Endothelial cell of umbilical vein (primary cell): Measurements from ENCODE around the gene AGRN. TPM values are rescaled to one million over a fixed set of nuclear protein-coding genes. Genes with fewer than 3 reads are reported as not detected.

ENCODE experiments used
- BruUV-seq: library from RNA; stranded (reverse); fragments of 400-500 nt; replicated peaks from 2 replicates; lab custom pipeline; 2021; lab: Mats Ljungman, UMichigan
- CTCF ChIA-PET: fragments of 300-600, 350-600 bp; sonication (Branson Sonifier 250); formaldehyde crosslinking; loops from one replicate; lab custom pipeline; 2021; ENCODE audit warnings: antibody characterized with exemption, inconsistent platforms; lab: Charles Lee
- POLR2A ChIA-PET: fragments of 300-600, 350-600 bp; sonication (Branson Sonifier 250); formaldehyde crosslinking; loops from one replicate; lab custom pipeline; 2021; ENCODE audit warnings: antibody characterized with exemption, inconsistent platforms; lab: Charles Lee
- DNase-seq: peaks from one replicate; pipeline ENCODE4 v3.0.0-alpha.2; 2011; ENCODE audit warnings: low read depth, low spot score
- FAIRE-seq: peaks from 2 replicates; lab custom pipeline; 2011; peaks lifted over from hg19 to GRCh38; lab: Jason Lieb, UNC
- H2AFZ ChIP-seq: 2 replicates; pipeline ENCODE4 v1.6.0; 2012; ENCODE audit warnings: low read depth, low read length, control low read depth, inconsistent platforms
- H3K27ac ChIP-seq: 2 replicates; pipeline ENCODE4 v1.5.1; 2011; ENCODE audit warnings: low read depth, mild to moderate bottlenecking, control low read depth, low read length, moderate library complexity; ENCODE audit not compliant: insufficient read depth
- H3K27me3 ChIP-seq, 2 experiments: 2 replicates each; pipeline versions ENCODE4 v1.6.0 to v1.6.1; 2011; ENCODE audit warnings: low read length in 2 of 2, mixed read lengths in 1 of 2; ENCODE audit not compliant: control insufficient read depth in 2 of 2, insufficient read depth in 2 of 2
- H3K36me3 ChIP-seq, 2 experiments: 2 replicates in 1 of 2; 3 replicates in 1 of 2; pipeline ENCODE4 v1.5.1; 2011; ENCODE audit warnings: low read length in 2 of 2, mild to moderate bottlenecking in 1 of 2, moderate library complexity in 1 of 2; ENCODE audit not compliant: control insufficient read depth in 2 of 2, insufficient read depth in 2 of 2; ENCODE audit errors: extremely low read depth in 1 of 2
- H3K4me1 ChIP-seq: 3 replicates; pipeline ENCODE4 v1.5.1; 2011; ENCODE audit warnings: mild to moderate bottlenecking, low read length; ENCODE audit not compliant: control insufficient read depth, insufficient read depth; ENCODE audit errors: extremely low read depth
- H3K4me2 ChIP-seq: 2 replicates; pipeline ENCODE4 v1.6.1; 2011; ENCODE audit warnings: low read length, control low read depth, mixed read lengths; ENCODE audit not compliant: insufficient read depth
- H3K4me3 ChIP-seq, 3 experiments: fragments of 200-600 bp in 1 of 3; sonication (generic), shearing (Covaris generic) in 1 of 3; replicated peaks in 1 of 3; 2 replicates each; pipeline ENCODE4 v1.5.1; 2011 to 2016; ENCODE audit warnings: control low read depth in 3 of 3, low read length in 3 of 3, mild to moderate bottlenecking in 2 of 3, inconsistent platforms in 1 of 3, low read depth in 1 of 3, moderate library complexity in 1 of 3; ENCODE audit not compliant: insufficient read depth in 1 of 3
- H3K79me2 ChIP-seq: 2 replicates; pipeline ENCODE4 v1.6.0; 2012; ENCODE audit warnings: low read length, inconsistent platforms; ENCODE audit not compliant: control insufficient read depth, insufficient read depth
- H3K9ac ChIP-seq: replicated peaks from 2 replicates; pipeline ENCODE3; 2011; ENCODE audit warnings: low read length, control low read depth; ENCODE audit not compliant: insufficient read depth; ENCODE audit errors: extremely low read depth
- H3K9me1 ChIP-seq: replicated peaks from 3 replicates; pipeline ENCODE4 v1.6.0; 2011; ENCODE audit warnings: mild to moderate bottlenecking, low read length; ENCODE audit not compliant: control insufficient read depth, insufficient read depth; ENCODE audit errors: extremely low read depth
- H3K9me3 ChIP-seq: replicated peaks from 2 replicates; pipeline ENCODE4 v1.5.1; 2012; ENCODE audit warnings: low read length, inconsistent platforms; ENCODE audit not compliant: control insufficient read depth, insufficient read depth
- H4K20me1 ChIP-seq: replicated peaks from 2 replicates; pipeline ENCODE3; 2011; ENCODE audit warnings: mild to moderate bottlenecking, low read length; ENCODE audit not compliant: control insufficient read depth, insufficient read depth; ENCODE audit errors: extremely low read depth
- FOS ChIP-seq: IDR thresholded peaks from 2 replicates; pipeline ENCODE4 v1.6.1; 2011; ENCODE audit warnings: mild to moderate bottlenecking, low read length, moderate library complexity, borderline replicate concordance; ENCODE audit not compliant: insufficient read depth
- GATA2 ChIP-seq: IDR thresholded peaks from 2 replicates; pipeline ENCODE4 v1.7.0; 2011; ENCODE audit warnings: low read depth, mild to moderate bottlenecking, moderate library complexity, mixed read lengths, low read length; ENCODE audit not compliant: insufficient read length, insufficient read depth
- JUN ChIP-seq: IDR thresholded peaks from 2 replicates; pipeline ENCODE4 v1.6.1; 2011; ENCODE audit warnings: borderline replicate concordance, low read depth; ENCODE audit not compliant: insufficient read length, insufficient read depth
- dilution Hi-C: fragments of 300-500 bp; cut with MboI; formaldehyde crosslinking; loops from one replicate; pipeline ENCODE4 v1.15.0; 2019; ENCODE audit warnings: low sequenced_read_pairs; ENCODE audit not compliant: extremely low pct_ligation_motif_present
- intact Hi-C: fragments of 100-400 bp; cut with micrococcal nuclease; formaldehyde crosslinking; loops from one replicate; pipeline ENCODE4 v1.10.0; 2022
- polyA plus RNA-seq, 4 experiments: library from polyadenylated mRNA; depleted of rRNA in 3 of 4; stranded (reverse) in 3 of 4; unstranded in 1 of 4; fragments of >200 nt; gene quantifications; 2 replicates each; pipeline versions ENCODE4 v1.2.1 to v1.2.3, GENCODE V29; 2011 to 2012; ENCODE audit warnings: missing spikeins in 1 of 4
- total RNA-seq: library from RNA; stranded (reverse); gene quantifications from 2 replicates; pipeline ENCODE4 v1.2.3, GENCODE V29; 2021
- TF ChIP-seq, protein P1 (sequence below), 2 donors: IDR thresholded peaks; 1 replicate in 1 of 2; 2 replicates in 1 of 2; pipeline ENCODE4 v1.5.1; 2011; ENCODE audit warnings: low read length in 2 of 2, mild to moderate bottlenecking in 2 of 2, moderate library complexity in 2 of 2, control low read depth in 1 of 2, inconsistent platforms in 1 of 2, low read depth in 1 of 2; ENCODE audit not compliant: insufficient read depth in 1 of 2; ENCODE audit errors: extremely low read depth in 1 of 2

Gene AGRN
- total and polyA plus RNA-seq, 2 donors (not counting 3 experiments of a cell fraction or from before 2014, with no cell fraction given): 66.6 to 67.8 TPM

DNA sequence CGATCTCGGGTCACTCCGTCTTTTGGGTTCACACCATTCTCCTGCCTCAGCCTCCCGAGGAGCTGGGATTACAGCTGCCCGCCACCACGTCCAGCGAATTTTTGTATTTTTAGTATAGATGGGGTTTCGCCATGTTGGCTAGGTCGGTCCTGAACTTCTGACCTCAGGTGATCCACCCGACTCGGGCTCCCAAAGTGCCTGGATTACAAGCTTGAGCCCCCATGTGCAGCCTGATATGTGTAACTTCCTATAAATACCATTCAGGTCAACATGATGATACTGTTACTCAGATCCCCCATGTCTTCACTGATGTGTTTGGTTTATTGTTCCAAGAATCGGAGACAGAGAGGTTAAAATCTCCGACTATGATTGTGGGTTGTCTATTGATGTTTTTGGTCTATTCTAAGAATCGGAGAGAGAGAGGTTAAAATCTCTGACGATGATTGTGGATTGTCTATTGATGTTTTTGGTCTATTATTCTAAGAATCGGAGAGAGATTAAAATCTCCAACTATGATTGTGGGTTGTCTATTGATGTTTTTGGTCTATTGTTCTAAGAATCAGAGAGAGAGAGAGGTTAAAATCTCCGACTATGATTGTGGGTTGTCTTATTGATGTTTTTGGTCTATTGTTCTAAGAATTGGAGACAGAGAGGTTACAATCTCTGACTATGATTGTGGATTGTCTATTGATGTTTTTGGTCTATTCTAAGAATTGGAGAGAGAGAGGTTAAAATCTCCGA is 78.9 kb downstream of the AGRN start:
- Histone ChIP-seq H3K27me3 (no peaks in the 10 kb centered on the region), H3K9me1 (no peaks in the 10 kb centered on the region), H3K36me3 (no peaks in the 10 kb centered on the region), H3K27ac (no peak overlapping the region), H2AFZ (no peak overlapping the region), H3K4me1 (no peaks in the 10 kb centered on the region), H3K9me3 (no peaks in the 10 kb centered on the region), H3K79me2 (no peaks in the 10 kb centered on the region), H4K20me1 (no peaks in the 10 kb centered on the region), H3K4me3 (no peak overlapping the region), H3K9ac (no peak overlapping the region), H3K4me2 (no peak overlapping the region)
- TF ChIP-seq JUN (no peak), FOS (no peak), GATA2 (no peak)
- TF ChIP-seq, protein P1, sequence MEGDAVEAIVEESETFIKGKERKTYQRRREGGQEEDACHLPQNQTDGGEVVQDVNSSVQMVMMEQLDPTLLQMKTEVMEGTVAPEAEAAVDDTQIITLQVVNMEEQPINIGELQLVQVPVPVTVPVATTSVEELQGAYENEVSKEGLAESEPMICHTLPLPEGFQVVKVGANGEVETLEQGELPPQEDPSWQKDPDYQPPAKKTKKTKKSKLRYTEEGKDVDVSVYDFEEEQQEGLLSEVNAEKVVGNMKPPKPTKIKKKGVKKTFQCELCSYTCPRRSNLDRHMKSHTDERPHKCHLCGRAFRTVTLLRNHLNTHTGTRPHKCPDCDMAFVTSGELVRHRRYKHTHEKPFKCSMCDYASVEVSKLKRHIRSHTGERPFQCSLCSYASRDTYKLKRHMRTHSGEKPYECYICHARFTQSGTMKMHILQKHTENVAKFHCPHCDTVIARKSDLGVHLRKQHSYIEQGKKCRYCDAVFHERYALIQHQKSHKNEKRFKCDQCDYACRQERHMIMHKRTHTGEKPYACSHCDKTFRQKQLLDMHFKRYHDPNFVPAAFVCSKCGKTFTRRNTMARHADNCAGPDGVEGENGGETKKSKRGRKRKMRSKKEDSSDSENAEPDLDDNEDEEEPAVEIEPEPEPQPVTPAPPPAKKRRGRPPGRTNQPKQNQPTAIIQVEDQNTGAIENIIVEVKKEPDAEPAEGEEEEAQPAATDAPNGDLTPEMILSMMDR (IDR thresholded peaks at IDR 0.05; ENCODE audit: extremely low read depth in 1 of 2, insufficient read depth in 1 of 2, low read depth in 1 of 2, low read length in 2 of 2): no peak
- dilution Hi-C loops (no loop called here), intact Hi-C loops (no loop called here)
- FAIRE-seq (no peak), DNase-seq (no peak)
- ChIA-PET POLR2A (no interaction called here), CTCF (no interaction called here)
- no TSS peak for BruUV-seq
